AG10803 (cell line): ENCODE data around the gene CLN6.

Source experiments
- DNase-seq: peaks from one replicate; pipeline ENCODE4 v3.0.0; 2010; ENCODE audit warnings: low read depth
- H3K4me3 ChIP-seq: 2 replicates; pipeline ENCODE4 v1.5.1; 2011; ENCODE audit warnings: mild to moderate bottlenecking, low read length, control low read depth
- CTCF ChIP-seq: conservative IDR thresholded peaks from 2 replicates; pipeline ENCODE4 v1.5.1; 2011; ENCODE audit warnings: mild to moderate bottlenecking, low read length, control low read depth, inconsistent platforms

CLN6 gene

GRCh38 chr15:68229386-68230156, at the start of gene CLN6:
Gene CLN6 (minus strand): TSS chr15:68229728. CDS start chr15:68229584, 144 bp downstream.
- TF ChIP-seq CTCF, result no peak
- peak; percentile 70 for DNase-seq
- H3K4me3 ChIP-seq, result peak within 1 kb of the TSS; percentile 79

DNA sequence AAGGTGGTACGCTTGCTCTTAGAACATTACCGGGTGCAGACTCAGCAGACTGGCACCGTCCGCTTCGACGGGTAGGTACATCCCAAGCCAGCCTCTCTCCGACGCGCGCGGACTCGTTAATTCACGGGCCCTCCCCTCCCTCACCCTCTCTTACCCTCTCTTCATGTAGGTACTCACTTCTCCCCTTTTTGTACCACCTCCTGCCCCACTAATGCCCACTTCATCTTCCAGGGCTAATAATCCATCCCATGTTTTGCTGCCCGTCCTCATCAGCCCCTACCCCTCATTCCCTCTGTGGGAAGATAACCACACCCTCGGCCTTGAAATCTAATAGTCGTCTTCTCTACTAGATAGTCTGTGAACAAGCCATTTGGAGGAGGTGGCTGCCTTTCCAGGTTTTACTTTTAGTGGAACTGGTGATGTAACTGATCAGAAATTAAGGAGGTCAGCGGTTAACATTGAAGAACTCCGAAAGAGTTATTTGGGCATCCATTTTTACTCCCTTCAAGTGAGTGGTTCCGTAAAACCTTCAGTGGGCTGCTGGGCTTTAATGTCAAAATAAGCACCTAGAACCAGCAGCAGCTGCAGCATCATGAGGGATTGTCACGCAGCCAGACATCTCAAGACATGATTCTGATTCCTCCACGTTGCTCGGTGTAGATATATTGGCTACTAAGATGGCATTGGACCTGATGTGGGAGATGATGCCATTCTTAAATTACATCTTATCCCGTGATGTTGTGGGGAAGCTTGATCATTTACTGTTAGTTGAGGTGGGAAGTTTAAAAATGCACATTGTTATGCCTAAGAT, 49.3 kb upstream of the CLN6 start:
- DNase-seq, result no peak
- TF ChIP-seq CTCF, result no peak
- peak overlapping the region; percentile 98 for H3K4me3 ChIP-seq

GRCh38 chr15:68278345-68278594, 48.7 kb upstream of the CLN6 start:
- peak; percentile 36; the same call in 1 of the 2 replicates for TF ChIP-seq CTCF
- no peak for DNase-seq
- peak overlapping the region; percentile 98 for H3K4me3 ChIP-seq

- peak within 1 kb of the TSS; percentile 98 for H3K4me3 ChIP-seq
- DNase-seq, result peak; percentile 93
- no peak for TF ChIP-seq CTCF
Measured at GRCh38 chr15:68277603-68278344, 48.2 kb upstream of the CLN6 start, which contains the start of gene FEM1B. Gene FEM1B (plus strand): TSS chr15:68277745. CDS start chr15:68278418, 673 bp downstream.

- DNase-seq, result peak; percentile 59
- TF ChIP-seq CTCF, result no peak
- peak overlapping the region; percentile 98 for H3K4me3 ChIP-seq
Measured at GRCh38 chr15:68277131-68277602, 47.6 kb upstream of the CLN6 start.

DNA sequence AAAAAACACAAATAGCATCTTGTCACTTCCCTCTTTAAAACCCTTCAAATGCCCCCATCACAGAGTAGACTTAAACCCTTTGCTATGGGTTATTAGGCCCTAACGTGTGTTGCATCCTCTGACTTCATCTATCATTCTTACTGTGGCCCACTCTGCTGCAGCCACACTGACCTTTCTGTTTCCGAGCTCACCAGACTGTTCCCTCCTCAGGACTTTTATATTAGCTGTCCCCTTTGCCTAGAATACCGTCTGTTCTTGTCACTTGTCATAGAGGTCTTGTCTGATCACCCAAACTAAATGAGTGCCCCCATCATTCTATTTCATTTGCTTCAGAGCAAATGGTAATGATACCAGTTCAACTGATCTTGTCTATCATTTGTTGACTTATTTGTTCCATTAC, 47.1 kb upstream of the CLN6 start:
- peak overlapping the region; percentile 98 for H3K4me3 ChIP-seq
- no peak for DNase-seq
- TF ChIP-seq CTCF, result no peak
